Hepatocyte (in vitro differentiated cells): ENCODE measurements around the gene TANGO2. TPM values are rescaled to one million over a fixed set of nuclear protein-coding genes. Genes with fewer than 3 reads are reported as not detected.

ENCODE experiments used
- DNase-seq: peaks from one replicate; pipeline ENCODE4 v3.0.0-alpha.2; 2016; ENCODE audit warnings: low spot score
- H2AFZ ChIP-seq: fragments of 200-600 bp; sonication (generic); 2 replicates; pipeline ENCODE4 v1.6.0; 2016; ENCODE audit warnings: antibody characterized with exemption, mild to moderate bottlenecking
- H3K27ac ChIP-seq: fragments of 200-600 bp; sonication (generic); 2 replicates; pipeline ENCODE4 v1.5.1; 2016; ENCODE audit warnings: mild to moderate bottlenecking
- H3K27me3 ChIP-seq: fragments of 200-600 bp; sonication (generic); 2 replicates; pipeline ENCODE4 v1.6.1; 2016
- H3K36me3 ChIP-seq: fragments of 200-600 bp; sonication (generic); replicated peaks from 2 replicates; pipeline ENCODE4 v1.5.1; 2016; ENCODE audit warnings: low read depth; ENCODE audit not compliant: insufficient read depth
- H3K4me1 ChIP-seq: fragments of 200-600 bp; sonication (generic); 2 replicates; pipeline ENCODE4 v1.5.1; 2016; ENCODE audit warnings: mild to moderate bottlenecking, moderate library complexity; ENCODE audit not compliant: insufficient read depth
- H3K4me2 ChIP-seq: fragments of 200-600 bp; sonication (generic); 2 replicates; pipeline ENCODE4 v1.6.0; 2016
- H3K4me3 ChIP-seq: fragments of 200-600 bp; sonication (generic); 2 replicates; pipeline ENCODE4 v1.5.1; 2016; ENCODE audit warnings: mild to moderate bottlenecking
- H3K79me2 ChIP-seq: fragments of 200-600 bp; sonication (generic); 2 replicates; pipeline ENCODE4 v1.6.0; 2017; ENCODE audit warnings: mild to moderate bottlenecking
- H3K9me2 ChIP-seq: fragments of 200-600 bp; sonication (generic); replicated peaks from 2 replicates; pipeline ENCODE4 v1.6.0; 2017; ENCODE audit warnings: mild to moderate bottlenecking; ENCODE audit not compliant: insufficient read depth
- H3K9me3 ChIP-seq: fragments of 200-600 bp; sonication (generic); 2 replicates; pipeline ENCODE4 v1.5.1; 2016; ENCODE audit warnings: low read depth, mild to moderate bottlenecking
- H4K20me1 ChIP-seq: fragments of 200-600 bp; sonication (generic); 2 replicates; pipeline ENCODE4 v1.6.0; 2016; ENCODE audit warnings: mild to moderate bottlenecking; ENCODE audit not compliant: insufficient read depth, poor library complexity, severe bottlenecking
- CTCF ChIP-seq: fragments of 200-600 bp; sonication (generic); IDR thresholded peaks from 2 replicates; pipeline ENCODE4 v1.5.1; 2016; ENCODE audit warnings: antibody characterized with exemption, mild to moderate bottlenecking; ENCODE audit not compliant: poor library complexity
- EZH2 ChIP-seq: fragments of 200-600 bp; sonication (generic); IDR thresholded peaks from 2 replicates; pipeline ENCODE4 v1.6.1; 2016; ENCODE audit warnings: antibody characterized with exemption, mild to moderate bottlenecking, borderline replicate concordance
- EZH2phosphoT487 ChIP-seq: fragments of 200-600 bp; sonication (generic); IDR thresholded peaks from one replicate; pipeline ENCODE4 v1.6.1; 2018; ENCODE audit warnings: antibody characterized with exemption, mild to moderate bottlenecking, low read depth, moderate library complexity; ENCODE audit not compliant: unreplicated experiment, severe bottlenecking
- WGBS: methylation state at CpG from one replicate; pipeline ENCODE4 v1.1.6; 2016; ENCODE audit warnings: low lambda C conversion rate; ENCODE audit errors: missing lambda C conversion rate; 5-methylcytosine and 5-hydroxymethylcytosine counted together
- polyA plus RNA-seq: library from polyadenylated mRNA; unstranded; fragments of >200 nt; fragmentation: Nextera tagmentation; extraction: Ambion mirVana; gene quantifications from 2 replicates; pipeline ENCODE4 v1.2.1, GENCODE V29; 2016
- total RNA-seq: library from RNA; depleted of rRNA; stranded (reverse); fragments of >200 nt; gene quantifications from 2 replicates; pipeline ENCODE4 v1.2.3, GENCODE V29; 2014

TANGO2 gene
- total and polyA plus RNA-seq, 2 experiments from 2014 or later = 20.8 to 21.4 TPM

GRCh38 chr22:20058989-20059770 lies 38.3 kb downstream of the TANGO2 start:
- no peak for DNase-seq

DNA sequence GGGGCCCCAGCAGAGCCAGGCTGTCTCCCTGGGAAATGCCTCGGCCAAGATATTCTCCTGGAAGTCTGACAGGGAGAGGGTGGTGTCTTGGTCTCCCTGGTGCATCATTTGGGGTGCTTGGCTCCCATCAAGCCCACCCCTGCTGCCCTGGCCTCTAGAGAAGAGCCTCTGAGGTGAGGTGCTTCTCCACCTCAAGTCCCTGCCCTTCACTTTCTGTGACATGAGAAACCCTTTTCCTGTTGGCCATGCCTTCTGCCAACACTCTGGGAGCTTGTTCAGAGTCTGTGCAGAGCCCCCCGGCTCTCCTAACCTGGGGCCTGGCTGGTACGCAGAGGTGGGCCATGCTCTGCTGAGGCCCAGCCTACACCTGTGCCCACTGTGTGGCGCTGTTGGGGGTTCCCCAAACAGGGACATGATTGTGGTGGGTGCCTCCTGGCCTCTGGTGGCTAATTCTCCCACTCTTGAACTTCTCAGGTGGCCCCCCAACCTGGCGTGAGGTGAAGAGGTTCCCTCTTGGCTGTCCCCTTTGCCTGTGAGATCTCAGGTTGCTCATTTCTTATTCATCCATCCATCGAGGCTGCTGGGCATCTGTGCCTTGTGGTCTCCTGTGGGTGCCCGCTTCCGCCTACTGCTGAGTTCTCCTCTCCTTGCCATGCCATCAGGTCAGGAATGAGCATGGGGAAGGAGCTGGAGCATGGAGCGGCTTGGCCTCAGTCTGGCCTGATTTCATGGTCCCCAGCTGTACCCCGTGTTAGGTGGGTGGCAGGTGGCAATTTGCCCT lies 40.0 kb downstream of the TANGO2 start:
- Histone ChIP-seq H3K9me3 (no peaks in the 10 kb centered on the region), H3K79me2 (no peaks in the 10 kb centered on the region), H3K27ac (no peak overlapping the region), H3K4me1 (no peaks in the 10 kb centered on the region), H3K36me3 (no peaks in the 10 kb centered on the region), H4K20me1 (no peaks in the 10 kb centered on the region), H3K27me3 (no peaks in the 10 kb centered on the region), H2AFZ (no peak overlapping the region), H3K4me2 (no peak overlapping the region), H3K9me2 (no peaks in the 10 kb centered on the region), H3K4me3 (no peak overlapping the region)
- TF ChIP-seq CTCF = no peak
- no peak for TF ChIP-seq EZH2
- no peak for TF ChIP-seq EZH2phosphoT487
- WGBS = 95% methylated on average over 10 of the region's 10 CpGs
- no peak for DNase-seq

More at GRCh38 chr22:20058989-20059770, 38.3 kb downstream of the TANGO2 start:
- Histone ChIP-seq H3K27ac (no peak overlapping the region), H3K36me3 (no peaks in the 10 kb centered on the region), H3K9me2 (no peaks in the 10 kb centered on the region), H3K9me3 (no peaks in the 10 kb centered on the region), H3K79me2 (no peaks in the 10 kb centered on the region), H3K4me2 (no peak overlapping the region), H3K4me1 (no peaks in the 10 kb centered on the region), H4K20me1 (no peaks in the 10 kb centered on the region), H2AFZ (no peak overlapping the region), H3K27me3 (no peaks in the 10 kb centered on the region), H3K4me3 (no peak overlapping the region)
- WGBS = 77% methylated on average over 10 of the region's 10 CpGs
- TF ChIP-seq CTCF (no peak), EZH2 (no peak), EZH2phosphoT487 (no peak)

DNA sequence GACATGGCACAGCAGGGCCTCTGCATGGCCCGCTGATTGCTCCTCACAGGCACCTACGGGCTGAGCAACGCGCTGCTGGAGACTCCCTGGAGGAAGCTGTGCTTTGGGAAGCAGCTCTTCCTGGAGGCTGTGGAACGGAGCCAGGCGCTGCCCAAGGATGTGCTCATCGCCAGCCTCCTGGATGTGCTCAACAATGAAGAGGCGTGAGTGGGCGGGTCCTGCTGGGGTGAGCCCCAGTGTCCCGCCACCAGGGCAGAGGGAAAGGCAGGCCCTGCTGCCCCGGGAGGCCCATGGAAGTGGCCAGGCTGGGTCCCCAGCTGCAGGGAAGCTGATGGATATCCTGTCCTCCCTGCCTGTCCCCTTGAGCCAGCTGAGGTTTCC lies 40.6 kb downstream of the TANGO2 start:
- no peak for DNase-seq
- Histone ChIP-seq H3K4me1 (no peaks in the 10 kb centered on the region), H3K4me3 (no peak overlapping the region), H4K20me1 (no peaks in the 10 kb centered on the region), H3K27ac (no peak overlapping the region), H2AFZ (no peak overlapping the region), H3K27me3 (no peaks in the 10 kb centered on the region), H3K9me3 (no peaks in the 10 kb centered on the region), H3K36me3 (no peaks in the 10 kb centered on the region), H3K79me2 (no peaks in the 10 kb centered on the region), H3K9me2 (no peaks in the 10 kb centered on the region), H3K4me2 (no peak overlapping the region)
- no peak for TF ChIP-seq EZH2phosphoT487
- TF ChIP-seq CTCF = no peak
- no peak for TF ChIP-seq EZH2
- 97% methylated on average over 10 of the region's 11 CpGs for WGBS
